ENCODE data around the gene FAM50A. TPM values are rescaled to one million over a fixed set of nuclear protein-coding genes. Genes with fewer than 3 reads are reported as not detected.

FAM50A gene
- total and polyA plus RNA-seq, 4 donors, result 17.9 to 94.8 (median 64.8) TPM

DNA sequence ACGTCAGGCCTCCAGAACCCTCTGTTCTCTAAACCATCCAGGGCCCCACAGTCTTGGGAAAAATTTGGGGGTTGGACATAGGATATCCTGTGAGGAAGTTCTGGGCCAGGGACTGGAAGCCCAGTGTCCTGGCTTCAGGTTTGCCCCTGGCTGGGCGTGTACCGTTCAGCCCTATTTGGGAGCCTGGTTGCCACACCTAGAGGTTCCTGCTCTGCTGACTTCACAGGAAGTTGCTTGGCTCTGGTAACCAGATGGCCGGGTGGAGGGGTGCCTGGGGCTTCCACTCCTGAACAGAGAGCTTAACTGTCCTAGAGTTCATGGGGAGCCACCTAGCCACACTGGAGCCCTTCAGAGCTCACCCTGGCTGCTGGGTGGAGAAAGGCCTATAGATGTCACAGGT is 31.5 kb upstream of the FAM50A start:
- WGBS (ENCODE audit: insufficient coverage), result 69% methylated on average over 3 of the region's 4 CpGs
- Histone ChIP-seq H3K4me1 (ENCODE audit: control insufficient read depth, insufficient read depth, low read length) (peaks cover 9% of the 10 kb centered on the region), H3K36me3 (ENCODE audit: control insufficient read depth, insufficient read depth, low read length) (peaks cover 16% of the 10 kb centered on the region), H3K4me3 (ENCODE audit: low read depth, low read length) (peak overlapping the region; percentile 60), H3K27ac (ENCODE audit: low read depth, low read length) (peak overlapping the region; percentile 57), H3K9me3 (ENCODE audit: control insufficient read depth, insufficient read depth, low read length) (no peaks in the 10 kb centered on the region), H3K27me3 (ENCODE audit: control insufficient read depth, insufficient read depth, low read length) (no peaks in the 10 kb centered on the region)
- no peak for DNase-seq (ENCODE audit: low read depth in 4 of 6, low spot score in 6 of 6)

DNA sequence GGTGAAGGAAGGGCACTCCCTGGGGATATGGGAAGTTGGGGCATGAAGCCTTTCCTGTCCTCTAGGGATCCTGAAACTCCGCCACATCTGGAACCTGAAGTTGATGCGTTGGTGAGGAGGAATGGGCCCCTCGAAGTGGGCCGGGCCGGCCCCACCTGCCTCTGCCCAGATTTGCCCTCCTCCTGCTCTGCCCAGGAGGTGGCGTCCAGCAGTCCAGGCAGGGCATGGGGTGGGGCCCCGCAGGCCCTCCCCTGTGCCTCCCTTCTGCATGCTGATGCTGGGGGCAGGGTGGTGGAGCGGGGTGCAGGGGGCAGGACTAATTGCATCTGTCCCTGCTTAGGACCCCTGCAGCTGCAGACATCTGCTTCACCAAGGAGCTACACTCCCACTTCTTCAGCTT is 30.8 kb upstream of the FAM50A start:
- no peak for DNase-seq (ENCODE audit: low read depth in 4 of 6, low spot score in 6 of 6)
- WGBS (ENCODE audit: insufficient coverage), result 79% methylated on average over 8 of the region's 8 CpGs

GRCh38 chrX:154417157-154417556 is 26.8 kb upstream of the FAM50A start:
- Histone ChIP-seq H3K36me3 (ENCODE audit: control insufficient read depth, insufficient read depth, low read length) (peaks cover 47% of the 10 kb centered on the region), H3K4me1 (ENCODE audit: control insufficient read depth, insufficient read depth, low read length) (peaks cover 15% of the 10 kb centered on the region), H3K27ac (ENCODE audit: low read depth, low read length) (no peak overlapping the region), H3K27me3 (ENCODE audit: control insufficient read depth, insufficient read depth, low read length) (no peaks in the 10 kb centered on the region), H3K9me3 (ENCODE audit: control insufficient read depth, insufficient read depth, low read length) (no peaks in the 10 kb centered on the region), H3K4me3 (ENCODE audit: low read depth, low read length) (no peak overlapping the region)
- peak in 1 of 6 donors; percentile 42 for DNase-seq (ENCODE audit: low read depth in 4 of 6, low spot score in 6 of 6)
- 57% methylated on average over 6 of the region's 7 CpGs for WGBS (ENCODE audit: insufficient coverage)

More for the DNA sequence above, 30.8 kb upstream of the FAM50A start:
- peaks cover 9% of the 10 kb centered on the region for H3K4me1 ChIP-seq (ENCODE audit: control insufficient read depth, insufficient read depth, low read length)
- H3K27ac ChIP-seq (ENCODE audit: low read depth, low read length), result no peak overlapping the region
- peaks cover 16% of the 10 kb centered on the region for H3K36me3 ChIP-seq (ENCODE audit: control insufficient read depth, insufficient read depth, low read length)
- no peaks in the 10 kb centered on the region for H3K9me3 ChIP-seq (ENCODE audit: control insufficient read depth, insufficient read depth, low read length)
- no peak overlapping the region for H3K4me3 ChIP-seq (ENCODE audit: low read depth, low read length)
- H3K27me3 ChIP-seq (ENCODE audit: control insufficient read depth, insufficient read depth, low read length), result no peaks in the 10 kb centered on the region

DNA sequence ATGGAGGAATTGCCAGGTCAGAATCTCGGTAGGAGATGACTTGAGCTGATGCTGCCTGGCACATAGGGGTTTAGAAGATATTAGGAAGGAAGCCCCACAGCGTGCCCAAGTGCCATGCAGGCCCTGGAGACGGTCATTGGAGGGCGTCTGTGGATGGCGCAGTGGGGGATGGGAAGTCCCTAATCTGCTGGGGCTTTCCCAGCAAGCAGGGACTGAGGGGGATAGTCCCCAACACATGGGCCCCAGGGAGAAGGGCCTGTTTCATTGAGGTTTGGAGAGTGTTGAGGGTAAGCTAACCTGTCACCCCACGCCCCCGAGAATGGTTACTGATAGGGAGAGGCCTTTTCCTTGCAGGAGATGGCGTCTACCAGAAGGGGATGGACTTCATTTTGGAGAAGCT is 24.8 kb upstream of the FAM50A start:
- Histone ChIP-seq H3K4me3 (ENCODE audit: low read depth, low read length) (no peak overlapping the region), H3K27ac (ENCODE audit: low read depth, low read length) (no peak overlapping the region)

DNA sequence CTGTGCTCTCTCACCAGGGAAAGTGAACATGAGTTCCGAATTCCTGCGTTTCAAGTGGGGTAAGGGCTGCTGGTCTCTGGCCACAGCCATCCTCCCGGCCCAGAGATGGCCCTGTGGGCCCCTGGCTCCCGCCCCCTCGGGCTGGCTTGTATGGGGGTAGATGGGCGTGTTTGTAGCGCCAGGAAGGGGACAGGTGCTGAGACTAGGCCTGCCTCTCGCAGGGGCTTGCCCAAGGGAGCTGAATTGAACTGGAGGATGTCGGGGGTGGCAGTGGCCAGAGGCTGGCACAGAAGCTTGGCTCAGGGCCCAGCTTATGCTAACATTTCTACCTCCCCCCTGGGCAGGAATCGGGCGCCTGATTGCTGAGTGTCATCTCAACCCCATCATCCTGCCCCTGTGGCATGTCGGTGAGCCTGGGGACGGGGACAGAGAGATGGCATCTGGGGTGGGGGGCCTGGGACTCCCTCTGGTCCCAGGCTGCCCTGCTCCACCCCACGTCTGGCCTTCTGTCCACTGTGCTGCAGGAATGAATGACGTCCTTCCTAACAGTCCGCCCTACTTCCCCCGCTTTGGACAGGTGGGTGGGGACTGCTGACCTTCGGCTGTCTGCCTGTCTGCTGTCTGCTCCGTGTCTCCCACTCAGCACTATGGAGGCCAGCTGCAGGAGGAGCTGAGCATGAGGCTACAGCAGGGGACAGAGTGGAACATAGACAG is 24.1 kb upstream of the FAM50A start:
- Histone ChIP-seq H3K27me3 (ENCODE audit: control insufficient read depth, insufficient read depth, low read length) (no peaks in the 10 kb centered on the region), H3K4me1 (ENCODE audit: control insufficient read depth, insufficient read depth, low read length) (peaks cover 8% of the 10 kb centered on the region), H3K27ac (ENCODE audit: low read depth, low read length) (no peak overlapping the region), H3K36me3 (ENCODE audit: control insufficient read depth, insufficient read depth, low read length) (peaks cover 34% of the 10 kb centered on the region), H3K9me3 (ENCODE audit: control insufficient read depth, insufficient read depth, low read length) (no peaks in the 10 kb centered on the region), H3K4me3 (ENCODE audit: low read depth, low read length) (no peak overlapping the region)
- DNase-seq (ENCODE audit: low read depth in 4 of 6, low spot score in 6 of 6), result no peak
- WGBS (ENCODE audit: insufficient coverage), result 60% methylated on average over 15 of the region's 19 CpGs

More for the DNA sequence above, 24.8 kb upstream of the FAM50A start:
- 76% methylated on average over 8 of the region's 8 CpGs for WGBS (ENCODE audit: insufficient coverage)
- Histone ChIP-seq H3K36me3 (ENCODE audit: control insufficient read depth, insufficient read depth, low read length) (peaks cover 35% of the 10 kb centered on the region), H3K9me3 (ENCODE audit: control insufficient read depth, insufficient read depth, low read length) (no peaks in the 10 kb centered on the region), H3K4me1 (ENCODE audit: control insufficient read depth, insufficient read depth, low read length) (peaks cover 8% of the 10 kb centered on the region), H3K27me3 (ENCODE audit: control insufficient read depth, insufficient read depth, low read length) (no peaks in the 10 kb centered on the region)
- DNase-seq (ENCODE audit: low read depth in 4 of 6, low spot score in 6 of 6), result no peak

GRCh38 chrX:154420402-154420756 is 23.6 kb upstream of the FAM50A start:
- DNase-seq (ENCODE audit: low read depth in 4 of 6, low spot score in 6 of 6), result no peak
- no peaks in the 10 kb centered on the region for H3K9me3 ChIP-seq (ENCODE audit: control insufficient read depth, insufficient read depth, low read length)
- H3K4me3 ChIP-seq (ENCODE audit: low read depth, low read length), result no peak overlapping the region
- H3K27ac ChIP-seq (ENCODE audit: low read depth, low read length), result no peak overlapping the region
- H3K27me3 ChIP-seq (ENCODE audit: control insufficient read depth, insufficient read depth, low read length), result no peaks in the 10 kb centered on the region
- WGBS (ENCODE audit: insufficient coverage), result 87% methylated on average over 9 of the region's 10 CpGs
- H3K36me3 ChIP-seq (ENCODE audit: control insufficient read depth, insufficient read depth, low read length), result peaks cover 34% of the 10 kb centered on the region
- H3K4me1 ChIP-seq (ENCODE audit: control insufficient read depth, insufficient read depth, low read length), result peaks cover 8% of the 10 kb centered on the region

GRCh38 chrX:154426916-154427770 is 16.8 kb upstream of the FAM50A start:
- H3K36me3 ChIP-seq (ENCODE audit: control insufficient read depth, insufficient read depth, low read length), result peaks cover 16% of the 10 kb centered on the region
- peaks cover 2% of the 10 kb centered on the region for H3K9me3 ChIP-seq (ENCODE audit: control insufficient read depth, insufficient read depth, low read length)
- WGBS (ENCODE audit: insufficient coverage), result 92% methylated on average over 10 of the region's 13 CpGs
- no peak overlapping the region for H3K4me3 ChIP-seq (ENCODE audit: low read depth, low read length)
- H3K4me1 ChIP-seq (ENCODE audit: control insufficient read depth, insufficient read depth, low read length), result peaks cover 17% of the 10 kb centered on the region
- H3K27me3 ChIP-seq (ENCODE audit: control insufficient read depth, insufficient read depth, low read length), result no peaks in the 10 kb centered on the region
- no peak overlapping the region for H3K27ac ChIP-seq (ENCODE audit: low read depth, low read length)
- DNase-seq (ENCODE audit: low read depth in 4 of 6, low spot score in 6 of 6), result no peak

DNA sequence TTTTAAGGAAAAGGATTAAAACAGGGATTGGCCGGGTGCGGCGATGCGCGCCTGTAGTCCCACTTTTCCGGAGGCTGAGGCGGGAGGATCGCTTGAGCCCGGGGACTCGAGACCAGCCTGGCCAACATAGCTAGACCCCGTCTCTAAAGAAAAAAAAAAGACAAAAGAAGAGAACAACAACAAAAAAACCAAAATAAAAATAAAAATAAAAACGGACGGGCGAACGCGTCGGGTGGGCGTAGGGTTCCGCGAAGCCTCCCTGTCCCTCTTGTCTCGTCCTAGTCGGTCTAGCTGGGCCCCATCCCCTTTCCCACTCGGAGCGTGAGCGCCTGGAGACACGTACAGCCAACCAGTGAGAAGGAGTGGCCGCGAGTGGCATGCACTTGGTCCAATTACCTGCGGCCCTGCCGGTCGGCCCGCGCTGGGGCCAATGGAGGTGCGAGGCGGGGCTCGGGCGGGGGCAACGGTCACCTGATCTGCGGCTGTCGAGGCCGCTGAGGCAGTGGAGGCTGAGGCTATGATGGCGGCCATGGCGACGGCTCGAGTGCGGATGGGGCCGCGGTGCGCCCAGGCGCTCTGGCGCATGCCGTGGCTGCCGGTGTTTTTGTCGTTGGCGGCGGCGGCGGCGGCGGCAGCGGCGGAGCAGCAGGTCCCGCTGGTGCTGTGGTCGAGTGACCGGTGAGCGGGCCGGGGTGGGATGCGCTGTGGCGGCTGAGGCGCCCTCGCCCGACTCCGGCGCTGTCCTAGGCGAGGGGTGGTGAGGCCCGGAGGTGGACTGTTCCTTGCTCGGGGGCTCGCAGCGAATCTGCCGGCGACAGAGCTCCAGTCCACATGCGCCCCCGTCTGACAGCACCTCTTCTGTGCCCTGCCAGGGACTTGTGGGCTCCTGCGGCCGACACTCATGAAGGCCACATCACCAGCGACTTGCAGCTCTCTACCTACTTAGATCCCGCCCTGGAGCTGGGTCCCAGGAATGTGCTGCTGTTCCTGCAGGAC is 15.5 kb upstream of the FAM50A start, which contains the start of gene ATP6AP1:
Gene ATP6AP1, plus strand, starts transcription at position 502 of the 996 bp plus-strand sequence. Its CDS starts 16 bp downstream, at position 518.
- 31% methylated on average over 73 of the region's 87 CpGs for WGBS (ENCODE audit: insufficient coverage)
- peak in 5 of 6 donors; percentile 68 to 97 (median 84) for DNase-seq (ENCODE audit: low read depth in 4 of 6, low spot score in 6 of 6)
- H3K4me3 ChIP-seq (ENCODE audit: low read depth, low read length), result peak within 1 kb of the TSS; percentile 59
- peaks cover 21% of the 10 kb centered on the region for H3K4me1 ChIP-seq (ENCODE audit: control insufficient read depth, insufficient read depth, low read length)
- H3K9me3 ChIP-seq (ENCODE audit: control insufficient read depth, insufficient read depth, low read length), result peaks cover 2% of the 10 kb centered on the region
- peak within 1 kb of the TSS; percentile 2 for H3K27ac ChIP-seq (ENCODE audit: low read depth, low read length)
- H3K27me3 ChIP-seq (ENCODE audit: control insufficient read depth, insufficient read depth, low read length), result no peaks in the 10 kb centered on the region
- H3K36me3 ChIP-seq (ENCODE audit: control insufficient read depth, insufficient read depth, low read length), result peaks cover 27% of the 10 kb centered on the region

DNA sequence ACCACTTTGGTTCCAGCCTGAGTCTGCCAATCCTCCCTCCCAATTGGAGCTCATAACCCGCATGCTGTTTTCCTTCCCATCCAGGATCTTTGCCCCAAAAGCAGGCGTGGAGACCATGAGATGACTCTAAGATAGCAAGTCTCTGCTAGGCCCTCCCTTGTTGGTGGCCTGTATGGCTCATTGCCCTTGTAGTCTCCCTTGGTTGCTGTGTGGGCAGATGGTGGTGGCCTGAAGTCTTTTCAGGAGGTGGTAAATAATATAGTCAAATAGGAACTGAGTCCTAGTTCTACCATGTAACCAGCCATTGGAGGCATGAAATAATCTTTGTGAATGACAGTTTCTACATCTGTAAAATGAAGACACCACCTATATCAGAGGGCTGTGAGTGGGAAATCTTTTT is 14.2 kb upstream of the FAM50A start:
- no peak for DNase-seq (ENCODE audit: low read depth in 4 of 6, low spot score in 6 of 6)
- Histone ChIP-seq H3K4me3 (ENCODE audit: low read depth, low read length) (no peak overlapping the region), H3K27me3 (ENCODE audit: control insufficient read depth, insufficient read depth, low read length) (no peaks in the 10 kb centered on the region), H3K27ac (ENCODE audit: low read depth, low read length) (no peak overlapping the region), H3K36me3 (ENCODE audit: control insufficient read depth, insufficient read depth, low read length) (peaks cover 40% of the 10 kb centered on the region), H3K9me3 (ENCODE audit: control insufficient read depth, insufficient read depth, low read length) (peaks cover 3% of the 10 kb centered on the region), H3K4me1 (ENCODE audit: control insufficient read depth, insufficient read depth, low read length) (peaks cover 21% of the 10 kb centered on the region)
- 88% methylated on average over 2 of the region's 2 CpGs for WGBS (ENCODE audit: insufficient coverage)

Data from spinal cord (tissue), 10 donors.